HG03196 (cell line): ENCODE measurements around the gene PCDH19.

ENCODE experiments used
- ATAC-seq: cut with Tn5 transposase; IDR thresholded peaks from one replicate; pipeline ENCODE4 v1.9.1; 2021; ENCODE audit not compliant: unreplicated experiment

Gene PCDH19

DNA sequence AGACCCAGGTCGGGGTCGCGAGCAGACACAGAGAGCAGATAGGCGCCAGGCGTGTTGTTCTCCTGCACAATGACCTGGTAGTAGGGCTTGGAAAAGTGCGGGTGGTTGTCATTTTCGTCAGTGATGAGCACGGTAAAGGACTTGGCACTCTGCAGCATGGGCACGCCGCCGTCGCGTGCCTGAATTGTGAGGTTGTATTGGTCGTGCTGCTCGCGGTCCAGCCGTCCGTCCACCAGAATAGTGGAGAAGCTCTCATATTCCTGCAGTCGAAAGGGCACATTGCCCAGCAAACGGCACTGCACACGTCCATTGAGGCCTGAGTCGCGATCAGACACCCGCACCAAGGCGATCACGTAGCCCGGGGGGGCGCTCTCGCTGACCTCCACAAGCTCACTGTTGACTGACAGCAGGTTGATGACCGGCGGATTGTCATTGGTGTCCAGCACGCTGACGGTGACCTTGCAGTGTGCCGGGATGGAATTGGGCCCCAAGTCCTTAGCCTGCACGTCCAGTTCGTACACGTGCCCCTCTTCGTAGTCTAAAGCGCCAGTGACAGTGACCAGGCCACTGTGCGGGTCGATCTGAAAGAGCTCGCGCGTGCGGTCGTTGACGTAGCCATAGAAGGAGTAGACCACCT is 2.8 kb downstream of the PCDH19 start:
- ATAC-seq, result no peak

DNA sequence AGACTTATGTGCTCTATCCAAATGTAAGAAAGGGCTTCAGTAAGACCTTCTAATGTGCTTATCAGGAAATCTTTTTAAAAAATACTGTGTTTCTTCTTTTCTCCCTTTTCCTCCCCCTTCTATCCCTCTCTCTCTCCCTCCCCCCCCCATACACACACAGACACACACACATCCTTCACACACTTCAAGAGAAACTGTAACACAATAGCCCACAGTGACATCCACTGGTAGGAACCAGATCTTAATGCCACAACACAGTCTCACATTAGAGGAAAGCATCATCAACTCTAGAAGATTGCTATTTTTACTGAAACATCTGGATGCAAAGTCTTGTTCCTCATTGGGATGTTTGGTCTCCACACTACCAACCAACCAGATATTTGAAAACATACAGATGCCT is 4.6 kb downstream of the PCDH19 start:
- ATAC-seq, result no peak

DNA sequence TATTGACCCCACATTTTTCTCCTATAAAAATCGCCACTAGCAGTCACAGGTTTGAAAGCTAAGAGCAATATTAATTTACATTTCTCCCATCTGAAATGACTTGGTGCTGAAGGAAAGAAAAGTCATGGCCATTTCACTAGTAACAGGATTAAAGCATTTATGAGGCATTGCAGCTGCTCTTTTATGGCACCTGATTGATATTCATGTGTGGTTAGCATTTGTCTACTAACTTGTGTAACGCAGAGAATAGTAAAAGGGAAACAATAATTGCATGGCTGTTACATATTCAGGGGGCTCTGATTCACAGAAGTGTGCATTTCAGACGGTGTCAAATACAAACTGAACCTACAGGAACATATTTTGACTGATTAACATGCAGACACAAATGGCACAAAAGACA is 5.2 kb downstream of the PCDH19 start:
- ATAC-seq, result no peak

DNA sequence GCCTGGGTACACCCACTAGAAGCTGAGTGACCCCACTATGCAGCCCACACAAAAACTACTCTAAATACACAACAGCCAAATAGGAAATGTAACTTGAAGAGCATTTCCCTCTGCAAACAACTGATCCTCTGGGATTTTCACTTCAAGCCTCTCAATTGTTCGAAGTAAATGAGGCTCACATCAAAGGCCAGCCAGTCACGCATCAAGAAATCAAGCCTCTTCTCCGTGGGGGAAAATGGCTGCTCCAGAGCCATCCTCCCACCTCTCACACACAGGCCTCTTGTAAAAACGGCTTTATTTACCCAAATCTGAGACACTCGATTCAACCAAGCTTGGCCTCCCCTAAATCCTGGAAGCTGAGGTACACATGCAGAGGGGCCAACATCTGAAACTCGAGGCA is 14.3 kb downstream of the PCDH19 start:
- ATAC-seq, result no peak

DNA sequence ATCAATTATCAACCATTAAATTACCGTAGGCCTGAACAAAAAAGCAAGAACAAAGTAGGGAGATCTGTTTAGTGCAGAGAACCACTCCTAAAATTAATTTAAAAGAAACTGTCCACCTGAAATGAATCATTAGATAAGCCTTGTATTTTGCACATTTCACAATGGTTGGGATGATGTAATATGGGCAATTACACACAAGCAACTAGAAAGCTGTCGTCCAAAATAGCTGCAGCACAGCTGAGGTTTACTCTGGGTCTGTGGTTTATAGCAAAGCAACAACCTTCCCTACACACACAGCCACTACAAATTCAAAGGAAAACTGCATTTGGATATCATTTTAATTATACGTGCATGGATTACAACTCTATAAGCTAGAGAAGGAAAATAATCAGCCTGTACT is 28.5 kb downstream of the PCDH19 start:
- no peak for ATAC-seq

DNA sequence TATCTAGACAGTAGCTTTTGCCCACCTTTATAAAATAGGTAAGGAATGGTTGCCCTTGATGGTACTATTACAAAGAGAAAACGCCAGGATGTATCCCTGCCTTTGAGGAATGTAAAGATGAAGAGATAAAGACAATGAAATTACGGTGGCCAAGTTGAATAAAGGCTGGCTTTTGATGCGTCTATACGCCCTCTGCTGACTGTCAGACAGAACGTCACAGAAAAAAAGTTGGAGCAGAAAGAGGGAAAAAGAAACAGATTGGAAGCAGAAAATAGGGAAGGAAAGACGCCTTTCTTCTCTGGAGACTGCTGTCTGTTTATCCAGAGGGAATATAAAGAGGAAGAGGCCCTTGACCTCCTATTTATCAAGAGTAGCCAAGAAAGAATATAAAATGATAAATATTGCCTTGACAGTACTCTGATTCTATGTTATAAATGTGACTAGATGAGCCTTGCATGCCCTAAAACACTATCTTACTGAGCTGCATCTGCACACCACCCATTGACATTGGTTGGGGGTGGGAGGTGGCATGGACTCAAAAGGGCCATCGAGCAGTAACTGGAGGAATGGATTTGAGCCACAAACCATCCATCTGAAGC is 30.6 kb downstream of the PCDH19 start:
- no peak for ATAC-seq

DNA sequence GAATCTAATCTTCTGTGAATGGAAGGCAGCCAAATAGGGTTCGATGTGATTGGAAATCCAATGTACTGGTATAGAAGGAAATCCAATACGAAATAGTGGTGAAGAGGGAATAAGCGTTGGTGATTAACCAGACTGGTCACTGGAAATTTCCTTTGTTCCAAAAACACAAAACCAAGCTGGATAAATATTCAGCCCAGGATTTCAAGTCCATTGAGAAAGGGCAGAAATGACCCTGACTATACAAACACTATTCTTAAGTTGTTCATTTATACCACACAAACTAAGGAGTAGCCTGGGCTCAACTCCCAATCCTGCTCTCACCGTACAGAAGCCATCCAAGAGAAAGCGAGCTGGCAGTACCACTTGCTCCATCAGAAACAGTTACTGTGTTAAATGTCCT is 32.2 kb downstream of the PCDH19 start:
- no peak for ATAC-seq

DNA sequence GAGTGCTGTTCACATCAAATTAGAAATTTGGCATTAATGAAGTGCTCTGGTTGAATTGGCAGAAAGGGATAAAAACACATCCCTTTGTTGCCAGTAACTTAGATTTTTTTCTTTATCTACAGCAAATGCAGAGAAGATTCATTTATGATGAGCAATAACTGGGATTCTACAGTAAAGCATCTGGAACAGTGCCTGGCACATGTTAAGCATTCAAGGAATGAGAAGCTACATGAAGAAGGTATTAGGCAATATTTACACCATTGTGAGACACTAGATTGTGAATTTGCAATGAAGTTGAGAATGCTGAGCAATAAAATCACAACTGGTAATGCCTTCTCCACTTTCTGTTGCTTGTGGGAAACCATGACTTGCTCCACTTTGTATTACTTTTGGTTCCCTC is 33.5 kb downstream of the PCDH19 start:
- ATAC-seq, result no peak

DNA sequence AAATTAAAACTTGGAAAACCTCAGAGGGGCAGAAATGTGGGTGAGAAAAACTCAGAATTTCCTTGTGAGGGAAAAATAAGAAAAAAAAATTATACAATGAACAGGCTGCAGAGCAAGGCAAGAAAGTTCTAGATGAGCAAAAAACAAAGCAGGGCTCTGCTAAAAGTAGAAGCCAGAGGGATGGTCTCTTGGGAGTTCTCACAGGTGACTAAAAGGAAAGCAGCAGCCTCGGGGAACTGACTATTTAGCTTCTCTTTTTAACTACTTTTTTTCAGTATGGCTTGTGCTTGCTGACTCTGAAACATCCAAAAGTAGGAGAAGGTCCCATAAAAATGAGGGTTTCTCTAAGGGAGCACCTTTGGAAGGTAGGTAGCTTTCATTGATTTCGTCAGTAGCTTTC is 36.4 kb downstream of the PCDH19 start:
- no peak for ATAC-seq

DNA sequence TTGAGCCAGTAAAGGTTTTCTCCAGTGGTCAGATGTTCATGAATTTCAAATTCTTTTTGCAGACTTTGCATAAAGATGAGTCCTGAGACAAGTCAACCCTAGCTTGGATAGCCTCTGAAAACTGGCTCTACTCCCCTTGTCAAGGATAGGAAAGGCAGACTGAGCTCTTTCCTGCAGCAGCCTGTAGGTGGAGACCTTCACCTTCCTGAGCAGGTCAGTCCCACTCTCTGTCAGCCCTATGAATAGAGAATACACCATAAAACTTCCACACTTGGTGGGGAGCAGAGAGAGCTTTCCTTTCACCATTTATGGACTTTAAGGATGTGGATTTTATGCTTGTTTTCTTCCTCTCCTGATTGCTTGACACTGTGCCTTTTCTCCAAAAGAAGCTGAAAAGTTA is 41.9 kb downstream of the PCDH19 start:
- no peak for ATAC-seq

DNA sequence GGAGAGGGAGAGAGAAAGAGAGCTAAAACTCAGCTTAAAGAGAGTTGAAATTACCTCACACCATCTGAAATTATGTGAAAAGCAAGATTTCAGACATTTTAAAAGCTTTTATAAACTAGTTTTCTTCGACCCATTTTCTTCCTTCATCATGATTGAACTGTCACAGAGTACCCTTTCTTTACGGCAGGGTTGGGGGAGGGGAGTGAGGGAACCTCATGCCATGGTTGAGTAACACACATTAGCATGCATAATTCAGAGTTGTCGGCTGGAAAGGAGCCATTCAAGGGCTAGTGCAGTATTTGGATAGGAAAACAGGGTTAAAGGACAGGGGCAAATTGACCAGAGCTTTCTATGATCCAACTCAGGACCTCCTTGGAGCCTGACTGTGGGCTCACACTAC is 46.2 kb downstream of the PCDH19 start:
- no peak for ATAC-seq

DNA sequence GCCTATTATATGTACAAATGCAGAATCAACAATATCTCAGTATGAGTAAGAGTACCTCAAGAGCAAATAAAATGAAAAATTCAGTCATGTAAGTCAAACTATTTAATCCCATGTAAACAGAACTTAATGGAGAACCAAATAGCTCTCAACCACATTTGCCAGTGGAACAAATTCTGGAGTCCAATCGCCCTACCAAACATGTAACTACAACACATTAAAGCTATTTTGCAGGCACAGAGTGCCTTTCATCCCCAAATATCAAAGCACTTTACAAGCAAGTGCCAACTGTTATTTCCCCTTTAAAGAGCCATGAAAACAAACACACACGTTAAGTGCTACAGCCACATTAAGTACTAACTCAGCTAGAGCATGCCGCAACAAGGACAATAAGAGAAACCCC is 51.3 kb downstream of the PCDH19 start:
- ATAC-seq, result no peak

DNA sequence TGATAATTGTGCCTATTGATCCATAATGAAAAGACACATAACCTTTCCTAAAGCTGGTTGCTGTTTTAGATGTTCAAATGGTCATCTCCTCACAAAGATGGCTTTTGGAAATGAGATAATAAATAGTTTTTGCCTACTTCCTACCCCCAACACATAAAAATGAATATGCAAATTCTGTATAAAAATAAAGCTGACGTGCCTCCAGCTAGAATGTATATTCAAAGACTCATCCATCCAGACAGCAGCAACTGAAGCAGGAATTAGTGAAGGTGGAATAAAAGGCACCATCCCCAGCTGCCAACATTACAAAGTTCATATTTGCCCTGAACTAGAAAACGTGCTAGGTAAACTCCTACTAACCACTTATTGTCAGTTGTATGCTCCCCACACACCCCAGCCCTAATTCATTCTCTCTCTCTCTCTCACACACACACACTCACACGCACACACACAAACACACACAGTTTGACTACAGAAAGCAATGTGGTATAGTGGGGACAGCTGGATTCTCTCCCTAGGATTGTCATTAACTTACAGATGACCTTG is 53.6 kb downstream of the PCDH19 start:
- no peak for ATAC-seq

DNA sequence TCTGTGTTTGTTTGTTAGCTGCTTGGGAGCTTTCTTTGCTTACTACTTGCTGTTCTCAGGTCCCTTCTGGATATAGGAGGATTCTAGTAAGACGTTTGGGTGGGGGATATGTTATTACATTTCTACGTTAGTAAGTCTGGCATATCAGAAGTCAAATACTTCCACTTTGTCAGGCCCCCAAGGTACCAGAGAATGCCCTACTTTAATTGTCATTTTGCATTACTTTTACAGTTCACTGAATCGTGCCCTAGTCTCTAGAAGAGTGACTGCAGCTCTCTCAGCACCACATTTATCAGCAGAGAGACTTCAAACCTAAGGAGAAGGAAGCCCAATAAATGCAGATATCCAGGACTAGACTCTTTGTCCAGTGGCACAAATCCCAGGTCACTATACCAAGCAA is 54.4 kb downstream of the PCDH19 start:
- ATAC-seq, result no peak

DNA sequence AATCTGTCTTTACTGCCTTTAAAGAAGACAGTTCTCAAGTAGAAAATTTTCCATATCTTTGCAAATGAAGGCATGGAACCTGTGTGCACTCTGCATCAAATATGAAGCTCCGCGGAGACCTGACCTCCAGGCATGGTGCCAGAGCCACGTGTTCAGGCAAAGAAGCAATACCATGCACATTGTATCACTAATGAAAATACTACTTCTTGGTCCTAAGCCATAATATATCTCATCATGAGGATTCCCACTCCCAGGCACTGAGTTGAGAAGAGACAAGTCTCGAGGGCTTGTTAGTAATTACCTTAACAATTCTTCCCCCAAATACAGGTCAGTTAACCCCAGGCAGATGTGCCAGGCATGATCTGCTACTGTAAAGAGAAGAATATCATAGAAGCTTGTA is 56.7 kb downstream of the PCDH19 start:
- no peak for ATAC-seq

DNA sequence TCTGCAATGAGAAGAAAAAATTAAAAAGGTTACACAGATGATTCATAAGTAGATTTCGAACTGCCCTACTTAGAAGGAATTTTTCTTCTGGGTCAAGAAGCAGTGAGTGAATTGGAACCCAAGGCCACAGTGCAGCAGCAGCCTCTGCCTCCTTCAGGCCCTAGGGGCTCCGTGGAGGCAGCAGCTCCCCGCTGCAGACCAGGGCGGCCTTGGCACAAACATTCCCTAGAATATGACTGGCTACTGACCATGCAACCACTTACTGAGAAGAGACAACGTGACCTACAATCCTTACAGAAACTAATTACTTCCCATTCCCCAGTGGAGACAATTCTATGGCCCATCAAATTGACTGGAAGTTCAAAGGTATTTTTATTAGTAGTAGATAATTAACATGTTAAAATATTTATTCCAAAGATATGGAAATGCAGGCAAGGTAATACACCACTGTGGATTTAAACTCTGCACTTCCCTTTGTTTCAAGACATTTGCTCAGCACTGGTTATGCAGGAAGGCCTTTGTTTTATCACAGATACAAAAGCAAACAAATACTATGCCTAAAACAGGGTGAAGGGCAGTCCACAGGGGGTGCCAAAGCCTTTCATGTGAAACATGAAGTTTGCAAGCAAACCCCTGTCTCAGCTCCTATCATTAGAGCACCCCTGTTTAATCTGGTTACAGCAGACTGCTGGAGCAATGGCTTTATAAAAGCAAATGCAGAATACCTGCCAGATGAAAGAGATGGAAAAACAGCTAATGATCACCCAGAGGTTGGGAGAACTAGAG is 59.2 kb downstream of the PCDH19 start:
- no peak for ATAC-seq

DNA sequence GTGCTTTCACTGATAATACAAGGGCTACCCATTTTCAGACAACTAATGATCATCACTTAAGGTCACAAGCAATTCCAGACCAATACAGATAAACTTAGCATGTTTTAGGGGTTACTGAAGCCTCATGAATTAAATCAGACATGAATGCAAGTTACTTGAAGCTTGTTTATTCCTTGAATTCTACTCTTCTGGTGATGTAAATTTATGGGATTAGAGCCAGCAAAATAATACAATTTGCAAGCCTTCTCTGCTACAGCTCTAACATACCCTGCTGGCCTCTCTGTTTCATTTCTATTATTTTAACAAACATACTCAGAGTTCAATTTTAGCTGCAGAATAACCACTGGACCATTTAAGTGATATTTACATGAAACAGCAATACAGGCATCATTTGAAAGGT is 60.7 kb downstream of the PCDH19 start:
- no peak for ATAC-seq

DNA sequence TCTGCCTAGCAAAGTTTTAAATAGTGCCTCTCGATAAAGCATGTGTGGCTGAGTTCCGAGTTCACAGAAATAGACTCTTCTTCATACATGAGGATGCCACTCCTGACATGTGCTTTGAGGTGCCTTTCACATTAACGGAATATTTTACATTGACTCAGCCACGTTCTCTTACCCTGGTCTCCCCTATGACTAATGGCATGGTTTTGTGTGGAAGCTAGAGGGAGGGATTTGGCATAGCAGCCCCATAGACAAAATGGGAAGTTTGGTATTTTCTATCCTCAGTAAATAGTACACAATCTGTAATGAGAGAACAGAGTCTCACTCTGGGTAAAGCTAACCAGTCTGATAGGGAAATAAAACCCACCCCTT is 68.9 kb downstream of the PCDH19 start:
- no peak for ATAC-seq

DNA sequence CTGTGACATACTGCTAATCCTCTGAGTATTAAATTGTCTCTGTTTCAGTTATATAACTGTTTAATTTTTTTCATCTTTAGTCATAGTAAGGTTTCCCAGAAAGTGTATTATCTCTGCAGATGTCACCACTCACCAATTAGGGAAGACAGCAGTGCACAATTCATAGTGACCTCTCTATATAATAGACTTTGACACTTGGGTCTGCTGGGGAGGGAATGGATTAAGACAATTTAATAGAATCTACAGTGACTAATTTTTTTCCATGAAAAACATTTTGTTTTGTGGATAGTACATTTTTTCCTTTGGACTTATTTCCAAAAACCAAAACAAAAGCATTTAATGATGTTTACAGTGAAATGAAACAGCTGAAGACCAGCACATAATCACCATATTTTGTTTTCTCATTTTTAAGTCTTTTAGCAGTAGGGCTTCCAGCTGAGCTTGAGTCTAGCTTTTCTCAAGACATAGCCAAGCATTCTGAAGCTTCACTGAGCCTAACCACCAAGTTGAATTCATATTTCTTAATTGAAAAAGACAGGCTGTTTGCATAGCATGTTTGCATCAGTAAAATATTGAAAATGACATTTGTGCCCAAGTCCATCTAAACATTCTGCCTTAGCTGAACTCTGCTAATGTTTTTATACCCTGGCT is 69.5 kb downstream of the PCDH19 start:
- no peak for ATAC-seq

DNA sequence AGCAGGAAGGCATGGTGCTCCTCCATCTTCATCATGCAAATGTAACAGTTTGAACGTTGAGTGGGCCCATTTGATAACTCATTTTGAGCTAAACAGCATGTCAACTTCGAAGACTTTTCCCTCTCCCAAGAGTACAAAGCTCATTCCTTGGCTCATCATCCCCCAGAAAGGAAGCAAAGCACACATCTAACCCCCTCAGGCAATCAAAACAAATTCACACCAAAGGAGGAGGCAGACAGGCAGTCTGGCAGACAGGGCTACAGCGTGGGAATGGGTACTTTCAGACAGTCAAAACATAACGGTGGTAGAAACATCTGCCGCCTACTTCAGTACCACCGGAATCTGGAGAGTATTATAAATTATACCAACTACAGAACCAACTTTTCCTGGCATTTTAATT is 81.7 kb downstream of the PCDH19 start:
- no peak for ATAC-seq

DNA sequence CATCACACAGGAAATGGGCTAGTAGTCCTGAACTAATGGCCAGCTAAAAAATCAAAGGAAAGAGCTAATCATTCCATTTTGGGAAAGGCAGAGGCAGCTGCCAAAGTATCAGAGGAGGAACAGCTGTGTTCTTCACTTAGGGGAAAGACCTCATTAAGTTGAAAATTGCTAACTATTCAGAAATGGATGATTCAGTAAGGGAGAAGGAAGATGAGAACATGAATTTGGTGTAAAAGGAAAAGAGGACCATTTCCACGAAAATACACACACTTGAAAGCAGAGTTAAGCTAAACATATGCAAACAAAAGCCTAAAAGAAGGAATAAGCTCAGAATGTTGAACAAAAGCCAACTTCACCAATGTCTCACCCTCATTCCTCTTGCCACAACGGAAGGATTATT is 90.4 kb downstream of the PCDH19 start:
- no peak for ATAC-seq

DNA sequence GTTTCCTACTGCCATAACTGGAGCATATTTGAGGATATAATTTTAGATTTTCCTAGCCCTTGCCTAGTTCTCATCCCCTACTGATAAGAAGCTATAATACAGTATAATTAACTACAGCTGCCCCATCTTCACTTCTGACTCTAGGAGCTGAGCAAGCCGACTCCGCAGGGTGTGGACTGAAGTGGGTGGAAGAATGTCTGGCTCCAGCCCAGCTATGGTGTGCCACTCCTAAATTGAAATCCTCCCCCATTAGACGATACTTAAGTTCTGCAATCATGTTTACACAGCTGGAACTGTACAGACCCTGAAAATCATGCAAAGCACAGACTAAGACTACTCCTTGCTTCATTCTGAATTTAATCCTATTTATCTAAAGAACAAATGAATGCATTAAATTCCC is 93.1 kb downstream of the PCDH19 start:
- ATAC-seq, result no peak
